ENCODE measurements around the gene NOVA1.

GRCh38 chr14:26415618-26416123 lies 182.2 kb downstream of the NOVA1 start:
- TF ChIP-seq PRDM15 (CRISPR knock-in tag; IDR thresholded peaks at IDR 0.05): no peak
- TF ChIP-seq CTCF (IDR thresholded peaks at IDR 0.05): no peak
- no peak for TF ChIP-seq NFYB (CRISPR knock-in tag; conservative IDR thresholded peaks at IDR 0.05; ENCODE audit: low read depth)
- no peak for TF ChIP-seq MYBL2 (CRISPR knock-in tag; IDR thresholded peaks at IDR 0.05)
- no peak for TF ChIP-seq ZNF317 (CRISPR knock-in tag; IDR thresholded peaks at IDR 0.05; ENCODE audit: borderline replicate concordance, low read depth)
- TF ChIP-seq GRHL2 (CRISPR knock-in tag; IDR thresholded peaks at IDR 0.05; ENCODE audit: insufficient replicate concordance, severe bottlenecking): no peak
- TF ChIP-seq ZBTB43 (CRISPR knock-in tag; IDR thresholded peaks at IDR 0.05): no peak
- TF ChIP-seq TEAD4 (CRISPR knock-in tag; IDR thresholded peaks at IDR 0.05): no peak
- no peak for TF ChIP-seq E2F1 (CRISPR knock-in tag; IDR thresholded peaks at IDR 0.05)
- no peak for TF ChIP-seq JUN (CRISPR knock-in tag; IDR thresholded peaks at IDR 0.05)
- no peak for TF ChIP-seq ESRRA (CRISPR knock-in tag; IDR thresholded peaks at IDR 0.05; ENCODE audit: borderline replicate concordance)

Measured in WTC11 (cell line).